WTC11 (cell line): Measurements from ENCODE around the gene UAP1. TPM values are rescaled to one million over a fixed set of nuclear protein-coding genes. Genes with fewer than 3 reads are reported as not detected.

ENCODE experiments used
- ATF1 ChIP-seq: sonication (generic); formaldehyde crosslinking; IDR thresholded peaks from 2 replicates; pipeline ENCODE4 v1.8.1; 2023; ENCODE audit warnings: mild to moderate bottlenecking, moderate library complexity, missing genetic modification reagents
- ELF4 ChIP-seq: sonication (generic); formaldehyde crosslinking; IDR thresholded peaks from 2 replicates; pipeline ENCODE4 v1.8.1; 2022; ENCODE audit warnings: low read depth, mild to moderate bottlenecking, moderate library complexity, missing genetic modification reagents
- SMAD4 ChIP-seq: sonication (generic); formaldehyde crosslinking; IDR thresholded peaks from 2 replicates; pipeline ENCODE4 v1.8.0; 2022; ENCODE audit warnings: mild to moderate bottlenecking, missing genetic modification reagents
- total RNA-seq: library from RNA; stranded (reverse); gene quantifications from 3 replicates; pipeline ENCODE4 v1.2.3, GENCODE V29; 2021

Gene UAP1
- total RNA-seq, 1 experiment from 2014 or later, result 31.1 TPM

- TF ChIP-seq ATF1 (CRISPR knock-in tag), result no peak
- no peak for TF ChIP-seq SMAD4 (CRISPR knock-in tag)
- no peak for TF ChIP-seq ELF4
These were observed 88.1 kb downstream of the UAP1 start (continued) for GRCh38 chr1:162649583-162649982.

Other genes with a start within 250 kb of the UAP1 start
- gene SPATA46, start 184.9 kb upstream of the UAP1 start, total RNA-seq, result not detected in 3 replicates
- gene C1orf226, start 180.0 kb upstream of the UAP1 start, total RNA-seq, result 15.7 to 21.4 TPM (median 18.8 TPM) in 3 replicates
- not detected in 3 replicates for gene SH2D1B, start 149.6 kb upstream of the UAP1 start, total RNA-seq
- 18.3 to 20.0 TPM (median 18.8 TPM) in 3 replicates for gene UHMK1, start 63.9 kb upstream of the UAP1 start, total RNA-seq
- gene DDR2, start 70.7 kb downstream of the UAP1 start, total RNA-seq, result 0.34 to 0.85 TPM (median 0.46 TPM) in 3 replicates
- gene HSD17B7, start 229.0 kb downstream of the UAP1 start, total RNA-seq, result 25.0 to 32.9 TPM (median 30.6 TPM) in 3 replicates